Stimulated activated CD8-positive, alpha-beta memory T cell treated with anti-CD3 and anti-CD28 coated beads, Interleukin-15, amount 100 ng/mL, for 48 hours (primary cell): ENCODE data around the gene IL1RAPL2.
"Not testable (repeated sequence)": the region's sequence is repeated elsewhere in the genome, so short reads cannot be mapped to it uniquely, and the experiment has no call there.

Source experiments
- DNase-seq, 2 donors: peaks; one replicate each; pipeline ENCODE4 v3.0.0-alpha.2; 2020; ENCODE audit warnings: low read depth in 2 of 2

The IL1RAPL2 gene

GRCh38 chrX:104854188-104854587 is 288.2 kb downstream of the IL1RAPL2 start:
- DNase-seq = no peak

DNA sequence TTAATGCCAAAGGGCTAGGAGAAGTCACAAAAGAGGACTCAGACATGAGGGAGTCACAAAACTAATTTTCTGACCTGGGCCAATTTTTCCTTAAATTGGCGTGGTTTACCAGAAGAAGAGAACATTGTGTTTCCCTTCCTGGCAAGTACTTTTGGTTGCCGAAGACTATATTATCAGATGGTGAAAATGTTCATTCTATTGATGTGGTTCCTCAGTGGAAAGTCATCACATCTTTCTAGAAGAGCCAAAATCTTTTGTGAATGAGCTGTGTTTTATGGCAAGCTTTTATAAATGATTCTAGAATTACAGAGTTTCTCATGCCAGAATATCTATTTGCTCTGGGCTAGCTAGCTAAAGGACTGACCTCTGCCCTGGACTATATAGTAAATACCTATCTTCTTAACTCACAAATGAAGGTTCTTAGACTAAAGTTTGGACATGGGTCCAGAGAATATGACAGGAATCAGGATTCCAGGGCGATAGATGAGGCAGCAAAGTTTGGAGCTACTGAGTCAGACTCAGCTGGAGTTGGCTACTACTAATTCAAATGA is 288.9 kb downstream of the IL1RAPL2 start:
- DNase-seq = no peak

- no peak for DNase-seq
Observed at GRCh38 chrX:104863466-104863865, 297.5 kb downstream of the IL1RAPL2 start.

- DNase-seq = no peak
Observed at GRCh38 chrX:104864296-104864695, 298.3 kb downstream of the IL1RAPL2 start.

DNA sequence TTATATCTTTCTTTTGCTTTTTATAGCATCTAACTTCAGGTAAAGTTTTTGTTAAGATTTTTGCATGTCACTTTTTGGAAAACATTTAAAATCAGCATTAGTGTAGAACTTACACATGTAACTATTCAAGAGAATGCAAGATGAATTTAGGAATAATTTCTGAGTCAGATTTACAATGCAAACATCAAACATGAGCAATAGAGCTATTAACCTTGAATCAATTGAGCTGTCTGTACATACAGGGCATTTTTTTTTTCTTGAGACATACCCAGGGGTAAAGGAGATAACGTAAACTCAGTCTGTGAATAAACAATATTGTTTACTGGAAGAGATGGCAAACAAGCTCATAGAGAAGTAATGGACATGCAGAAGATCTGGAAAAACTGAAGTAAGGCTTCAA is 311.5 kb downstream of the IL1RAPL2 start:
- no peak for DNase-seq

DNA sequence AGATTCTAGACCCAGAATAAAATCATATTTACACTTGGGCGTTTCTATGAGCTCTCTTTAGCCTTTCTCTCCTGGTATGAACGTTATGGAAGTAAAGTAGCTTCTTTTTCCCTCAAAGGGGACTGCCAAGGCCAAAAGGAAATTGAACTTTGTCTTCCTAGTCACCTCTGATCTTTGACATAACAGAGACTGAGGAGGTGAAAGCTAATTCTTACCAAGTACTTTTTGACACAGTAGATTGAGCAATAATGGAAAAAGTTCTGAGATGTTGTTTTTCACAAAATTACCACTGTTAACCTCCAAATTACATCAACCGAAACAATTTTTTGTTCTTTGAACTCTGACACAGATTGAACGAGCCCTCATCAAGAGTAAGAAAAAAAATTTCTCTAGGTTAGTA is 336.1 kb downstream of the IL1RAPL2 start:
- no peak for DNase-seq

- not testable (repeated sequence) for DNase-seq
Observed at GRCh38 chrX:104909694-104910093, 343.7 kb downstream of the IL1RAPL2 start.

- no peak for DNase-seq
Observed at GRCh38 chrX:104913348-104913747, 347.3 kb downstream of the IL1RAPL2 start.

DNA sequence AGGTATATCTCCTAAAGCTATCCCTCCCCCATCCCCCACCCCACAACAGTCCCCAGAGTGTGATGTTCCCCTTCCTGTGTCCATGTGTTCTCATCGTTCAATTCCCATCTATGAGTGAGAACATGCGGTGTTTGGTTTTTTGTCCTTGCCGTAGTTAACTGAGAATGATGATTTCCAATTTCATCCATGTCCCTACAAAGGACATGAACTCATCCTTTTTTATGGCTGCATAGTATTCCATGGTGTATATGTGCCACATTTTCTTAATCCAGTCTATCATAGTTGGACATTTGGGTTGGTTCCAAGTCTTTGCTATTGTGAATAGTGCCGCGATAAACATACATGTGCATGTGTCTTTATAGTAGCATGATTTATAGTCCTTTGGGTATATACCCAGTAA is 348.7 kb downstream of the IL1RAPL2 start:
- not testable (repeated sequence) for DNase-seq

DNA sequence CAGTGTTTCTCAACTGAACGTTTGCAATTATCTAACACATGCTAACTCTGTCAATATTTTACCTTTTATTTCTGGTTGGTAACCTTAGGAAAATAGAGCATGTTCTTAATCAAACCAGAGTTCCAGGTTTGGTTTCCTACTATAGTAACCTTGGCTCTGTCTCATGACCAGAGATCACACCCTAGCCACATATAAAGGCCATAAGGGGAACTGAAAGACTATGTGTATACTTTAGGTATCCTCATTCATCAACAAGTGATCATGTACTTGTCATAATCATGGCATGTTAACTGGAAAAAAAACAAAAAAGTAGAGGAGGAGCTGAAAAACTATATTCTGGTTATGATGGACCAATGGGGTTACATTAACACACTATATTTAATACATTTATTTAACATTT is 352.1 kb downstream of the IL1RAPL2 start:
- no peak for DNase-seq

DNA sequence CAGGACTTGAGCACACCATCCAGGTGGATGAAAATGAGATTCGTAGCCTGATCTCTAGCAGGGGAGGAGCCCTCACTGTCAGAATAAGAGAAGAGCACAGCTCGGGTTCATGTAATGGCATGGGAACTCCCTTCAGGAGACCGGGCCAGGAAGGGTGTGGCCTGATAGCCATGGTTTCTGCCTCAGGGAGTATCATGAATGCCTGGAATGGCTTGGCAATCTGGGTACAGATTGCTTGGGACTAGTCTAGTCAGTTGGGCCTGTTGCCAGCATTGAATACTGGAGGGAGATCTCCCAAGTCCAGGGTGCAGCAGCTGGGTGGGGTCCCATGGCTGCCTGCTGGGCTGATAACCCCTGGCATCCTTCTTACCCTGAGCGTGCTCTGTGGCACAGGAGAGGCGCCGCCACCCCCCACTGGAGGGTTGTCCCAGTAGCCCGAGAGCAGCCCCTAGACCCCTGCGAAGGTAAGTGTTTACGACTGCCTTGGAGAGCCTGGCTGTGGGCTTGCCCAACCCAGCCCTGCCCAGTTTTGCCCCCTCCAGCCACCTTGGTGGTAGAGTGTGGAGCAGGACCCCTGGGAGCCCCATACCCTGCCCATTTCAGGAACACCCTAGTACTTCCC is 355.7 kb downstream of the IL1RAPL2 start:
- no peak for DNase-seq

DNA sequence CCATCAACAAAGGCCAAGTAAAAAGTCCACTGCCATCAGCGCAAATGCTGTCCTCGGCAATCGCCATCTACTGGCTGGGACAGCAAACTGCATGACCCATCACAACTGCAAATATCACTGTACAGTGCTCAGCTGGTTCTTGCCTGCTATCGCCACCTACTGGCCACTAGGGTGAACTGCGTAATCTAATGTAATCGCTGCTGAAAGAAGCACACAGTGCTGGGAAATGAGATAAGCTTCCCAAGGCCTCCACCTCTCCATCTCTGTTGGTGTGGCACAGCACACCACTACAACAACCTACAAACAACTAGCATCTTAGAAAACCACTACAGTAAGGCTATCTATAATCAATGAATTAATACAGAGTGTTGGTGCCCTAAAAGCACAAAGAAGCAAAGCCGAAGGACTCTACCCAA is 356.2 kb downstream of the IL1RAPL2 start:
- peak; percentile 22 to 29 for DNase-seq

DNA sequence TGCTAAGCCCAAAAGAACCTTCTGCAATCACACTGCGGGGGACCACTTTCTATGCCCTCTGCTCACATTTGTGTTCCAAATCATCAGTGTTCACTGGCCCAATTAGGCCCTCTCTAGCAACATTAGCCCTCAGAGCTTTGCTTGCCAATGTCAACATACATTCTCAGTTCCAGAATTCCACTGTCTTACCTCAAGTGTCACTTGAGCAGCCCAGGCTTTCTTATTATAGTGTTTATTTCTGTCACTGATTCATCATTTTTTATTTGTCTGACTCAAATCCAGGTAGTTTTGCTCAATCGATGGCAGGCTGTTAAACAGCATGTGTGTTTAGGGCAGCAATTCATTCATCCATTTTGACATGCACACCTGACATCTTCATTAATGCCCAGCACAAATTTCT is 363.3 kb downstream of the IL1RAPL2 start:
- no peak for DNase-seq

GRCh38 chrX:104935581-104935980 is 369.6 kb downstream of the IL1RAPL2 start:
- DNase-seq = no peak

- no peak for DNase-seq
Observed at GRCh38 chrX:104953251-104953650, 387.3 kb downstream of the IL1RAPL2 start.

DNA sequence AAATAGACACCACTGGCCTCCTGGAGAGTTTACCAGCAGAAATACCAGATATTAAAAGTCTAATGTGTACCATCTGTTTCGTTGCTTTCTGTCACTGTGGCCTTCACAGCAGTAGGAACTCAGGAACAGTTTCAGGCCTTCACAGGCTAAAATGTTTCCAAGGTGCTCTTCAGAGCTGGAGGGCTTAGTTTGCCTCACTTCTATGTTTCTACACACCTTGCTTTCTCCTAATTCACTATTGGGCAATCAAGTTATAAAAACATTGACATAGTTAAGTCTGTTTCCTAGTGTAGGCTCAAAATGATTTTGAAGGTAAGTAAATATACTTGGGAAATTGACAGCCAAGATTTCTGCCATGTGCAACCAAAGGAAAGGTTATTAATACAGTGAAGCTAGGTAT is 395.9 kb downstream of the IL1RAPL2 start:
- DNase-seq = no peak

DNA sequence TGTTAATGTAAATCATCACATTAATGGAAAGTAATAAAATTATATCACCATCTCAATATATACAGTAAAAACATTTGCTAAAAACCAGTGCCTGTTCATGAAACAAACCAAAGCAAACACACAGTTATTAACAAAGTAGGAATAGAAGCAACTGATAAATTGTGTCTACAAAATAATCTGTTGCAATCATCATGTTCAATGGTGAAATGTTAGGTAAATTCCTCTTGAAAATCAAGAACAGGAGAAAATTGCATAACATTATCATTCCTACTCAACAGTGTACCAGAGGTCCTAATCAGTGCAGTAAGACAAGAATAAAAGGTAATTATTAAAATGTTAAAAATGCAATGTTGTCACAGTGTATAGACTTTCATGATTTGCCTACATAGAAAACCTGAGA is 402.2 kb downstream of the IL1RAPL2 start:
- DNase-seq = no peak

DNA sequence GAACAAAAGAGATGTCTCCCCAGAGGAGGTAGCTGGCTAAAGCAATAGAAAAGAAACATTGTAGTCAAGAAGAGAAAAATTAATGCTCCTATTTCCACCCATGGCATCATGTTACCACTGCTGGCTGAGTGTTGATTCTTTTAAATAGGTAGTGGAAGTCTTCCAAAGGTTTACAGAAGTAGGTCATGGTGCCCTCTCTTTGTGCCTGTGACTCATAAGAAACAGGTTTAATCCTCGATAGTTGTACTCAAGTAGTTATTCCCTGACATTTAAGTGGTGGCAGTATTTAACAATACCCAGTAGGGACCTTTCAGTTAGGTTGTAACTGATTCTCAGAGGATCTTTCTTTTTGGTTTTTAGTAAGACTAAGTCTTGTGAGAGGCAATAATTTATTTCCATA is 406.7 kb downstream of the IL1RAPL2 start:
- no peak for DNase-seq

DNA sequence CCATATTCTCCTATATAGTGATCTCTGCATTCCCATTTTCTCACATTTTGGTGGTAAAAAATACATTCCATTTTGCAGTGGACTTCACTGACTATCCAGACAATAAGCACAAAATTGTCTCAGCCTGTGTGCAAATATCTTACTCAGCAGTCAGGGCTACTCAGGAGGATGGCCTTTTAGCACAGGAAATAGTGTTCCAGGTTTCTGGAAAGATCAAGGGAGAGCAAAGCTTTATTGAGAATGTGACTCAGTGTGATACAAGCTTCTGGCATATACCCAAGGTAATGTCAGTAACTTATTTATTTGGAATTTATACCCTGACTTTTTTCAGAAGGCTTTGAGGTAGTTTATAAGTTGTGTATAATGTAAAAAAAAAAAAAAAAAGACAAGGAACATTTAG is 421.1 kb downstream of the IL1RAPL2 start:
- DNase-seq = no peak

DNA sequence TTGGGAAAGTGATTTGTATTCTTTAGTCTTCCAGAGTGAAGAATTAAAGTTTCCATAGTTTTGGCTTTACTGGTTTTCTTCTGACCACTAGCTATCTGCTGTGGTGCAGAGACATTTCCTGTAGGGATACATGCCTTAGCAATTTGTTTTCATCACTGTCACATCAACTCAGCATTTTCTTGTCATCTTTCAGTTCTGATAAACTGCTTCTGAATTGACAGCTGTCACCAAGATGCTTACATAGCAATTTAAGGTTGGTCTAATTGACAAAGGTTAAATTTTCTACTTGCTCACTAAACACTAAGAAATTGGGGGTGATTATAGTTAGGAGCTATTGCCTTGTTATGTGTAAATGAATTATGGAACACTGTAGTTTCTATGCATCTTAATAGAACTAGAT is 422.0 kb downstream of the IL1RAPL2 start:
- DNase-seq = no peak

GRCh38 chrX:104995546-104995945 is 429.5 kb downstream of the IL1RAPL2 start:
- DNase-seq = no peak

- DNase-seq = no peak
Observed at GRCh38 chrX:105006103-105006502, 440.1 kb downstream of the IL1RAPL2 start.

DNA sequence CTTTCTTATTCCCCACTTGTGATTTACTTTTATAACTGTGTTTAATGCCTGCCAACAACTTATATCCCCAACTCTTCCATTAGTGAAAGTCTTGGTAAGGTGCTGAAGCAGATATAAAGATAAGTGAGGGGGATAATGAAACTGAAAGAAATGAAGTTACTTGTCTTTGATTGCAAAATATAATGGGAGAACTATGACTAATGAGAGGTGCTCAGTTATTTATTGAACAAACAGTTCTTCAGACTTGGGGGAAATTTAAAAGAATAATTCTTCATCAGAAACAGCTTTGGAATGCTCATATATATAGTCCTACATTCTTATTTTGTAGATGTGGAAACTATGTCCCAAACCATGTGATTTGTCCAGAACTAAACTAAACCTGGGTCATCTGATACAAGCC is 441.0 kb downstream of the IL1RAPL2 start:
- no peak for DNase-seq

- no peak for DNase-seq
Observed at GRCh38 chrX:105013719-105014118, 447.7 kb downstream of the IL1RAPL2 start.
